Fibroblast of lung (primary cell): ENCODE results near the gene TOLLIP. TPM values are rescaled to one million over a fixed set of nuclear protein-coding genes. Genes with fewer than 3 reads are reported as not detected.

ENCODE experiments used
- DNase-seq, 2 donors: peaks; one replicate each; pipeline versions ENCODE4 v3.0.0 to v3.0.0-alpha.2; 2010; ENCODE audit warnings: low read depth in 2 of 2
- H2AFZ ChIP-seq: 2 replicates; pipeline ENCODE4 v1.5.1; 2012; ENCODE audit warnings: low read length, control low read depth, inconsistent platforms
- H3K27ac ChIP-seq: 2 replicates; pipeline ENCODE4 v1.5.1; 2011; ENCODE audit warnings: low read length, control low read depth; ENCODE audit not compliant: insufficient read depth
- H3K27me3 ChIP-seq: 2 replicates; pipeline ENCODE4 v1.5.1; 2011; ENCODE audit warnings: mild to moderate bottlenecking, low read length; ENCODE audit not compliant: control insufficient read depth, insufficient read depth
- H3K36me3 ChIP-seq: 2 replicates; pipeline ENCODE4 v1.5.1; 2011; ENCODE audit warnings: low read length; ENCODE audit not compliant: control insufficient read depth, insufficient read depth
- H3K4me1 ChIP-seq: 2 replicates; pipeline ENCODE4 v1.5.1; 2011; ENCODE audit warnings: low read length; ENCODE audit not compliant: control insufficient read depth, insufficient read depth; ENCODE audit errors: extremely low read depth
- H3K4me2 ChIP-seq: 2 replicates; pipeline ENCODE4 v1.5.1; 2011; ENCODE audit warnings: low read length, control low read depth; ENCODE audit not compliant: insufficient read depth; ENCODE audit errors: extremely low read depth
- H3K4me3 ChIP-seq, 4 experiments: fragments of 200-600 bp in 1 of 4; sonication (generic) in 1 of 4; replicated peaks in 1 of 4; 2 replicates each; pipeline ENCODE4 v1.5.1; 2011 to 2016; ENCODE audit warnings: low read length in 4 of 4, low read depth in 3 of 4, mild to moderate bottlenecking in 3 of 4, control low read depth in 2 of 4, inconsistent platforms in 1 of 4, mixed read lengths in 1 of 4; ENCODE audit not compliant: insufficient read depth in 1 of 4; ENCODE audit errors: control extremely low read depth in 1 of 4
- H3K79me2 ChIP-seq: 2 replicates; pipeline ENCODE4 v1.5.1; 2012; ENCODE audit warnings: mild to moderate bottlenecking, low read length, inconsistent platforms; ENCODE audit not compliant: control insufficient read depth, insufficient read depth
- H3K9ac ChIP-seq: 2 replicates; pipeline ENCODE4 v1.5.1; 2011; ENCODE audit warnings: mild to moderate bottlenecking, low read length, control low read depth; ENCODE audit not compliant: insufficient read depth
- H3K9me3 ChIP-seq: 2 replicates; pipeline ENCODE4 v1.5.1; 2012; ENCODE audit warnings: low read depth, low read length; ENCODE audit not compliant: control insufficient read depth, insufficient read depth
- H4K20me1 ChIP-seq: 2 replicates; pipeline ENCODE4 v1.5.1; 2011; ENCODE audit warnings: low read length; ENCODE audit not compliant: control insufficient read depth, insufficient read depth; ENCODE audit errors: extremely low read depth
- EZH2 ChIP-seq: IDR thresholded peaks from 2 replicates; pipeline ENCODE4 v1.5.1; 2012; ENCODE audit warnings: low read length, control low read depth, mild to moderate bottlenecking; ENCODE audit errors: missing control alignments
- polyA plus RNA-seq, 2 donors: library from polyadenylated mRNA; depleted of rRNA in 1 of 2; stranded (reverse) in 1 of 2; unstranded in 1 of 2; fragments of >200 nt; gene quantifications; 2 replicates each; pipeline ENCODE4 v1.2.1, GENCODE V29; 2011 to 2012; ENCODE audit warnings: missing spikeins in 1 of 2
- total RNA-seq: library from RNA; depleted of rRNA; stranded (reverse); fragments of >200 nt; gene quantifications from 2 replicates; pipeline ENCODE4 v1.2.1, GENCODE V29; 2014
- TF ChIP-seq, protein P1 (sequence below), 2 donors: IDR thresholded peaks in 1 of 2; conservative IDR thresholded peaks in 1 of 2; 1 replicate in 1 of 2; 2 replicates in 1 of 2; pipeline ENCODE4 v1.5.1; 2011 to 2012; ENCODE audit warnings: low read length in 2 of 2, control low read depth in 1 of 2, inconsistent platforms in 1 of 2, low read depth in 1 of 2, mild to moderate bottlenecking in 1 of 2

The TOLLIP gene
- total and polyA plus RNA-seq, 2 donors (not counting 1 experiment from before 2014, with no cell fraction given), result 28.4 to 34.6 TPM

DNA sequence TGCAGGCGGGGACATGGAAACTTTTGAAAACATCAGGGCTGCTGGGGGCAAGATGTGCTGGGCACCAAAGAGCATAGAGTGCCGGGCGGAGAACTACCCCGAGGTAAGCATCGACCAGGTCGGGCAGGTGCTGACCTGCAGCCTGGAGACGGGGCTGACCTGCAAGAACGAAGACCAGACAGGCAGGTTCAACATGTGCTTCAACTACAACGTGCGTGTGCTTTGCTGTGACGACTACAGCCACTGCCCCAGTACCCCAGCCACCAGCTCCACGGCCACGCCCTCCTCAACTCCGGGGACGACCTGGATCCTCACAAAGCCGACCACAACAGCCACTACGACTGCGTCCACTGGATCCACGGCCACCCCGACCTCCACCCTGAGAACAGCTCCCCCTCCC, 67.1 kb downstream of the TOLLIP start:
- Histone ChIP-seq H3K27me3 (no peaks in the 10 kb centered on the region), H3K4me3 (no peak overlapping the region), H2AFZ (no peak overlapping the region), H3K27ac (no peak overlapping the region), H3K79me2 (no peaks in the 10 kb centered on the region), H4K20me1 (no peaks in the 10 kb centered on the region), H3K9me3 (no peaks in the 10 kb centered on the region), H3K9ac (no peak overlapping the region), H3K4me2 (no peak overlapping the region), H3K4me1 (no peaks in the 10 kb centered on the region), H3K36me3 (no peaks in the 10 kb centered on the region)
- DNase-seq, result no peak
- TF ChIP-seq, protein P1, sequence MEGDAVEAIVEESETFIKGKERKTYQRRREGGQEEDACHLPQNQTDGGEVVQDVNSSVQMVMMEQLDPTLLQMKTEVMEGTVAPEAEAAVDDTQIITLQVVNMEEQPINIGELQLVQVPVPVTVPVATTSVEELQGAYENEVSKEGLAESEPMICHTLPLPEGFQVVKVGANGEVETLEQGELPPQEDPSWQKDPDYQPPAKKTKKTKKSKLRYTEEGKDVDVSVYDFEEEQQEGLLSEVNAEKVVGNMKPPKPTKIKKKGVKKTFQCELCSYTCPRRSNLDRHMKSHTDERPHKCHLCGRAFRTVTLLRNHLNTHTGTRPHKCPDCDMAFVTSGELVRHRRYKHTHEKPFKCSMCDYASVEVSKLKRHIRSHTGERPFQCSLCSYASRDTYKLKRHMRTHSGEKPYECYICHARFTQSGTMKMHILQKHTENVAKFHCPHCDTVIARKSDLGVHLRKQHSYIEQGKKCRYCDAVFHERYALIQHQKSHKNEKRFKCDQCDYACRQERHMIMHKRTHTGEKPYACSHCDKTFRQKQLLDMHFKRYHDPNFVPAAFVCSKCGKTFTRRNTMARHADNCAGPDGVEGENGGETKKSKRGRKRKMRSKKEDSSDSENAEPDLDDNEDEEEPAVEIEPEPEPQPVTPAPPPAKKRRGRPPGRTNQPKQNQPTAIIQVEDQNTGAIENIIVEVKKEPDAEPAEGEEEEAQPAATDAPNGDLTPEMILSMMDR (conservative IDR thresholded peaks at IDR 0.05 in 1 of 2, IDR thresholded peaks at IDR 0.05 in 1 of 2; ENCODE audit: low read depth in 1 of 2, low read length in 2 of 2), result no peak
- TF ChIP-seq EZH2, result no peak

DNA sequence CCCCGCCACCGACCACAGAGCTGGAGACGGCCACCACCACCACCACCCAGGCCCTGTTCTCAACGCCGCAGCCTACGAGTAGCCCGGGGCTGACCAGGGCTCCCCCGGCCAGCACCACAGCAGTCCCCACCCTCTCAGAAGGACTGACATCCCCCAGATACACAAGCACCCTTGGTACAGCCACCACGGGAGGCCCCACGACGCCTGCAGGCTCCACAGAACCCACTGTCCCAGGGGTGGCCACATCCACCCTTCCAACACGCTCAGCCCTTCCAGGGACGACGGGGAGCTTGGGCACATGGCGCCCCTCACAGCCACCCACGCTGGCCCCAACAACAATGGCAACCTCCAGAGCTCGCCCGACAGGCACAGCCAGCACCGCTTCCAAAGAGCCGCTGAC, 67.7 kb downstream of the TOLLIP start:
- H2AFZ ChIP-seq, result no peak overlapping the region
- H3K4me1 ChIP-seq, result no peaks in the 10 kb centered on the region
- H3K79me2 ChIP-seq, result no peaks in the 10 kb centered on the region
- DNase-seq, result no peak
- no peak overlapping the region for H3K27ac ChIP-seq
- no peak overlapping the region for H3K4me2 ChIP-seq
- H3K9me3 ChIP-seq, result no peaks in the 10 kb centered on the region
- no peak for TF ChIP-seq EZH2
- TF ChIP-seq, protein P1 (conservative IDR thresholded peaks at IDR 0.05 in 1 of 2, IDR thresholded peaks at IDR 0.05 in 1 of 2; ENCODE audit: low read depth in 1 of 2, low read length in 2 of 2), result no peak
- no peaks in the 10 kb centered on the region for H3K27me3 ChIP-seq
- no peak overlapping the region for H3K4me3 ChIP-seq
- no peak overlapping the region for H3K9ac ChIP-seq
- H3K36me3 ChIP-seq, result no peaks in the 10 kb centered on the region
- no peaks in the 10 kb centered on the region for H4K20me1 ChIP-seq

DNA sequence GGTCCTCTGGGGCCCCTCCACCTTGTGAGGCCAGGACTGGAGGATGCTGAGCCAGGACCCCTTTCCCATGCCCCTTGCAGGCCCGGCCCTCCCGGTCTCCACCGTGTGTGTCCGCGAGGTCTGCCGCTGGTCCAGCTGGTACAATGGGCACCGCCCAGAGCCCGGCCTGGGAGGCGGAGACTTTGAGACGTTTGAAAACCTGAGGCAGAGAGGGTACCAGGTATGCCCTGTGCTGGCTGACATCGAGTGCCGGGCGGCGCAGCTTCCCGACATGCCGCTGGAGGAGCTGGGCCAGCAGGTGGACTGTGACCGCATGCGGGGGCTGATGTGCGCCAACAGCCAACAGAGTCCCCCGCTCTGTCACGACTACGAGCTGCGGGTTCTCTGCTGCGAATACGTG, 68.7 kb downstream of the TOLLIP start:
- Histone ChIP-seq H3K4me3 (no peak overlapping the region), H4K20me1 (no peaks in the 10 kb centered on the region), H3K79me2 (no peaks in the 10 kb centered on the region), H3K27ac (no peak overlapping the region), H3K4me1 (no peaks in the 10 kb centered on the region), H3K9me3 (no peaks in the 10 kb centered on the region), H3K9ac (no peak overlapping the region), H3K4me2 (no peak overlapping the region), H3K36me3 (no peaks in the 10 kb centered on the region), H3K27me3 (no peaks in the 10 kb centered on the region), H2AFZ (no peak overlapping the region)
- TF ChIP-seq EZH2, result no peak
- TF ChIP-seq, protein P1 (conservative IDR thresholded peaks at IDR 0.05 in 1 of 2, IDR thresholded peaks at IDR 0.05 in 1 of 2; ENCODE audit: low read depth in 1 of 2, low read length in 2 of 2), result no peak
- no peak for DNase-seq
